IPS DF 19.7 (cell line): ENCODE measurements around the gene ZP1.
A peak's percentile ranks its signal among the peaks of the same experiment; 100 is the strongest.
"Not testable (repeated sequence)": the region's sequence is repeated elsewhere in the genome, so short reads cannot be mapped to it uniquely, and the experiment has no call there.

Experiments
- DNase-seq: peaks from one replicate; pipeline ENCODE4 v3.0.0-alpha.2; 2013; ENCODE audit warnings: low read depth, low spot score

ZP1 gene

GRCh38 chr11:60908803-60909202, 41.5 kb downstream of the ZP1 start:
- no peak for DNase-seq

- DNase-seq, result not testable (repeated sequence)
Observed at GRCh38 chr11:60909680-60910280, 42.4 kb downstream of the ZP1 start.

- DNase-seq, result no peak
Observed at GRCh38 chr11:60910281-60910687, 42.9 kb downstream of the ZP1 start.

- no peak for DNase-seq
Observed at GRCh38 chr11:60910711-60911380, 43.5 kb downstream of the ZP1 start.

- DNase-seq, result no peak
Observed at GRCh38 chr11:60912223-60912850, 45.0 kb downstream of the ZP1 start.

GRCh38 chr11:60912851-60913528, 45.6 kb downstream of the ZP1 start:
- DNase-seq, result no peak

GRCh38 chr11:60913793-60914632, 46.7 kb downstream of the ZP1 start, which contains the start of gene TMEM109:
TMEM109 (plus strand) TSS chr11:60914158; CDS start chr11:60919694, 5,536 bp downstream.
- peak; percentile 75 for DNase-seq

- DNase-seq, result no peak
Observed at GRCh38 chr11:60914633-60915247, 47.4 kb downstream of the ZP1 start.

- DNase-seq, result peak; percentile 59
Observed at GRCh38 chr11:60915248-60915914, 48.0 kb downstream of the ZP1 start.

GRCh38 chr11:60916669-60917206, 49.4 kb downstream of the ZP1 start:
- DNase-seq, result no peak

GRCh38 chr11:60917267-60917666, 49.9 kb downstream of the ZP1 start:
- DNase-seq, result no peak

- no peak for DNase-seq
Observed at GRCh38 chr11:60918251-60918938, 51.1 kb downstream of the ZP1 start.

GRCh38 chr11:60918939-60919265, 51.6 kb downstream of the ZP1 start:
- no peak for DNase-seq

GRCh38 chr11:60919320-60919719, 52.0 kb downstream of the ZP1 start:
- DNase-seq, result no peak

GRCh38 chr11:60919956-60920355, 52.6 kb downstream of the ZP1 start:
- no peak for DNase-seq

- no peak for DNase-seq
Observed at GRCh38 chr11:60921259-60921658, 53.9 kb downstream of the ZP1 start.

- no peak for DNase-seq
Observed at GRCh38 chr11:60921777-60922335, 54.5 kb downstream of the ZP1 start.

GRCh38 chr11:60922906-60923305, 55.6 kb downstream of the ZP1 start:
- no peak for DNase-seq

GRCh38 chr11:60923326-60923725, 56.0 kb downstream of the ZP1 start:
- DNase-seq, result no peak

GRCh38 chr11:60923800-60924109, 56.4 kb downstream of the ZP1 start:
- no peak for DNase-seq
